ENCODE data around the gene TANK.
"Not testable (repeated sequence)": the region's sequence is repeated elsewhere in the genome, so short reads cannot be mapped to it uniquely, and the experiment has no call there.

TANK gene

GRCh38 chr2:161269111-161269510 is 108.9 kb downstream of the TANK start:
- no peak for DNase-seq (ENCODE audit: low spot score)

GRCh38 chr2:161273038-161273760 is 113.0 kb downstream of the TANK start:
- DNase-seq (ENCODE audit: low spot score) = peak; percentile 58

- peak; percentile 3 for DNase-seq (ENCODE audit: low spot score)
Observed at GRCh38 chr2:161278564-161279229, 118.5 kb downstream of the TANK start.

GRCh38 chr2:161279230-161279815 is 119.1 kb downstream of the TANK start:
- DNase-seq (ENCODE audit: low spot score) = not testable (repeated sequence)

- not testable (repeated sequence) for DNase-seq (ENCODE audit: low spot score)
Observed at GRCh38 chr2:161280906-161281323, 120.7 kb downstream of the TANK start.

- not testable (repeated sequence) for DNase-seq (ENCODE audit: low spot score)
Observed at GRCh38 chr2:161281615-161282310, 121.5 kb downstream of the TANK start.

GRCh38 chr2:161282311-161282644 is 122.0 kb downstream of the TANK start:
- DNase-seq (ENCODE audit: low spot score) = not testable (repeated sequence)

- DNase-seq (ENCODE audit: low spot score) = no peak
Observed at GRCh38 chr2:161283926-161284325, 123.7 kb downstream of the TANK start.

All from CD4-positive, alpha-beta T cell treated with Interleukin-6 at 100 ng/mL for 8 hours (primary cell).